BLaER1 treated with 17β-estradiol and CSF1 and Interleukin-3, amounts not matched to agents 10 nM and 100 nM (cell line): ENCODE measurements around the gene PAN2.

Experiments
- H3K27ac ChIP-seq, 11 experiments: shearing (Covaris generic); formaldehyde crosslinking; 2 replicates each; pipeline ENCODE4 v1.8.1; 2022
- H3K27me3 ChIP-seq, 11 experiments: shearing (Covaris generic); formaldehyde crosslinking; 2 replicates each; pipeline ENCODE4 v1.8.1; 2022
- H3K36me3 ChIP-seq, 11 experiments: shearing (Covaris generic); formaldehyde crosslinking; 2 replicates each; pipeline ENCODE4 v1.8.1; 2022
- H3K4me1 ChIP-seq, 10 experiments: shearing (Covaris generic); formaldehyde crosslinking; 2 replicates each; pipeline ENCODE4 v1.8.1; 2022
- H3K4me2 ChIP-seq, 11 experiments: shearing (Covaris generic); formaldehyde crosslinking; 2 replicates each; pipeline ENCODE4 v1.8.1; 2022
- H3K4me3 ChIP-seq, 10 experiments: shearing (Covaris generic); formaldehyde crosslinking; 2 replicates each; pipeline ENCODE4 v1.8.1; 2022
- H3K9ac ChIP-seq, 11 experiments: shearing (Covaris generic); formaldehyde crosslinking; 2 replicates each; pipeline ENCODE4 v1.8.1; 2022
- H3K9me3 ChIP-seq, 11 experiments: shearing (Covaris generic); formaldehyde crosslinking; replicated peaks in 1 of 11; 2 replicates each; pipeline ENCODE4 v1.8.1; 2022
- H4K20me1 ChIP-seq, 11 experiments: shearing (Covaris generic); formaldehyde crosslinking; 2 replicates each; pipeline ENCODE4 v1.8.1; 2022
- Cebpa-rat ChIP-seq, 11 experiments: shearing (Covaris generic); IDR thresholded peaks; 2 replicates each; pipeline ENCODE4 v1.8.1; 2022

PAN2 gene

DNA sequence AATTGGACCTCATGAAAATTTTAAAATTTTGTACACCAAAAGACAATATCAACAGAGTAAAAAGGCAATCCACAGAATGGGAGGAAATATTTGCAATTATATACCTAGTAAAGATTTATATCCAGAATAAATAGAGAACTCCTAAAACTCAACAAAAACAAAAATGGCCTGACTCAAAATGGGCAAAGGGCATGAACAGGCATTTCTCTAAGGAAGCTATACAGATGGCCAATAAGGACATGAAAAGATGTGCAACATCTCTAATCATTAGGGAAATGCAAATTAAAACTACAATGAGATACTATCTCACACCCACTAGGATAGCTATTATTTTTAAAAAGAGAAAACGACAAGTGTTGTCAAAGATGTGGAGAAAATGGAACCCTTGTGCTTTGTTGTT, 39.7 kb upstream of the PAN2 start:
- no peak for TF ChIP-seq Cebpa-rat (IDR thresholded peaks at IDR 0.05)
- Histone ChIP-seq H3K27ac (no peak overlapping the region), H4K20me1 (no peaks in the 10 kb centered on the region), H3K4me1 (peaks cover 27 to 42% (median 34%) of the 10 kb centered on the region in 10 experiments), H3K4me3 (no peak overlapping the region), H3K4me2 (no peak overlapping the region), H3K9me3 (peaks cover 13 to 23% (median 19%) of the 10 kb centered on the region in 11 experiments; a peak in 20 of 22 replicates), H3K36me3 (no peaks in the 10 kb centered on the region), H3K9ac (no peak overlapping the region), H3K27me3 (no peaks in the 10 kb centered on the region)

DNA sequence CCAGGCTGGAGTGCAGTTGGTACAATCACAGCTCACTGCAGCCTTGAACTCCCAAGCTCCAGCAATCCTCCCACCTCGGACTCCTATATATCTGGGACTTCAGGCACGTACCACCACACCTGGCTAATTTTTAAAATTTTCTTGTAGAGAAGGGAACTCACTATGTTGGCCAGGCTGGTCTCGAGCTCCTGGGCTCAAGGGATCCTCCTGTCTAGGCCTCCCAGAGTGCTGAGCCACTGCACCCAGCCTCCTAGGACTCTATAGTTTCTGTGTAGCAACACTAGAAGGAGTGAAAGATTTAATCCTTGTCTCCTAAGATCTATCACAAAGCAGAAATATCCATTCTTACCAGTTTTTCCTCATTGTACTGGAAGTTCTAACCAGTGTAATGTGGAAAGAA, 33.1 kb upstream of the PAN2 start:
- peaks cover 0 to 3% (median 0%) of the 10 kb centered on the region in 11 experiments; a peak in 6 of 22 replicates for H3K9me3 ChIP-seq
- no peak overlapping the region for H3K4me3 ChIP-seq
- peak overlapping the region in 7 of 11 experiments; percentile 4 to 59 (median 24); a peak in 10 of 22 replicates for H3K4me2 ChIP-seq
- peaks cover 0 to 21% (median 8%) of the 10 kb centered on the region in 10 experiments; a peak in 12 of 20 replicates for H3K4me1 ChIP-seq
- 0 out of 22 replicates have a peak overlapping the region, but pooled peaks of 1 of the 11 experiments have one; percentile 29 for H3K9ac ChIP-seq
- H4K20me1 ChIP-seq = no peaks in the 10 kb centered on the region
- TF ChIP-seq Cebpa-rat (IDR thresholded peaks at IDR 0.05) = no peak
- no peaks in the 10 kb centered on the region for H3K27me3 ChIP-seq
- H3K27ac ChIP-seq = no peak overlapping the region
- H3K36me3 ChIP-seq = no peaks in the 10 kb centered on the region

DNA sequence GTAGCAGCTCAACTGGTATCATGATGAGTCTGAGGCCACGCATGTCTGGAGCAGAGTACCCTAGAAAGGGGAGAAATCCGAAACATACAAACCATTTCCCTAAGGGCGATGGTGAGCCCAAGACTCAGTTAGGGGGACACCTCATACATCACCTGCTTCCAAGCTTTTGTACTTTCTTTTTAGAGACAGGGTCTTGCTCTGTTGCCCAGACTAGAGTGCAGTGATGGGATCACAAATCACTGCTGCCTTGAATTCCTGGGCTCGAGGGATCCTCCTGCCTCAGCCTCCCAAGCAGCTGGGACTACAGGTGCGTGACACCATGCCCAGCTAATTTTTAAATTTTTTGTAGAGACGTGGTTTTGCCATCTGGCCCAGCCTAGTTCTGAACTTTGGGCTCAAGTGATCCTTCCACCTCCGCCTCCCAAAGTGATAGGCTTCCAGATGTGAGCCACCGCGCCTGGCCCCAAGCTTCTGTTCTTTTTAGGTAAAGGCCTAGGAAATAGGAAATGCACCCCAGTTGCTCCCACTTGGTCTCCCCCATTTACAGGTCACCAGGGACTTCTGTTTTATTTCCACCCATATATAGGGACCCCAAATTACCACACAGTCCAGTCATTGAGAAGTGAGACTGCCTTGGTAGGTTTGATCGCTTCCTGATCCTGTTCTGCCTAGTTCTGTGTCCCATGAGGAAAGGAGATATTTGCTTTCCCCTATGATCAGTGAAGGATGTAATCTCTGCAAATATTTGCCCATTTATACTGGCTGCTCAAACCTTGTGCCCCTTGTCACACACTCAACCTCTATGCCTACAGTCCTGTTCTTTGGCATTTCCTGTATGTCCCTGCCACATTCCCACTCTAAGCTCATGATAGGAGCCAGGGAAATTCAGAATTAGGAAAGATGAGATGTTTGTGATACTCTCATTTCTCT, 28.6 kb upstream of the PAN2 start, which contains the start of gene APOF:
TSS of gene APOF (minus strand) at position 728 of the 930 bp plus-strand sequence. CDS start at position 616, 112 bp downstream.
- peaks cover 0 to 5% (median 0%) of the 10 kb centered on the region in 11 experiments; a peak in 2 of 22 replicates for H3K36me3 ChIP-seq
- no peaks in the 10 kb centered on the region for H3K9me3 ChIP-seq
- H3K4me3 ChIP-seq = no peak within 1 kb of the TSS
- no peak for TF ChIP-seq Cebpa-rat (IDR thresholded peaks at IDR 0.05)
- peak within 1 kb of the TSS in 6 of 11 experiments; percentile 1 to 91 (median 30); a peak in 8 of 22 replicates for H3K4me2 ChIP-seq
- H3K9ac ChIP-seq = no peak within 1 kb of the TSS
- no peak within 1 kb of the TSS; a peak in 1 of 22 replicates for H3K27ac ChIP-seq
- H4K20me1 ChIP-seq = peaks cover 0 to 14% (median 0%) of the 10 kb centered on the region in 11 experiments; a peak in 2 of 22 replicates
- peaks cover 22 to 48% (median 33%) of the 10 kb centered on the region in 10 experiments for H3K4me1 ChIP-seq
- no peaks in the 10 kb centered on the region for H3K27me3 ChIP-seq

DNA sequence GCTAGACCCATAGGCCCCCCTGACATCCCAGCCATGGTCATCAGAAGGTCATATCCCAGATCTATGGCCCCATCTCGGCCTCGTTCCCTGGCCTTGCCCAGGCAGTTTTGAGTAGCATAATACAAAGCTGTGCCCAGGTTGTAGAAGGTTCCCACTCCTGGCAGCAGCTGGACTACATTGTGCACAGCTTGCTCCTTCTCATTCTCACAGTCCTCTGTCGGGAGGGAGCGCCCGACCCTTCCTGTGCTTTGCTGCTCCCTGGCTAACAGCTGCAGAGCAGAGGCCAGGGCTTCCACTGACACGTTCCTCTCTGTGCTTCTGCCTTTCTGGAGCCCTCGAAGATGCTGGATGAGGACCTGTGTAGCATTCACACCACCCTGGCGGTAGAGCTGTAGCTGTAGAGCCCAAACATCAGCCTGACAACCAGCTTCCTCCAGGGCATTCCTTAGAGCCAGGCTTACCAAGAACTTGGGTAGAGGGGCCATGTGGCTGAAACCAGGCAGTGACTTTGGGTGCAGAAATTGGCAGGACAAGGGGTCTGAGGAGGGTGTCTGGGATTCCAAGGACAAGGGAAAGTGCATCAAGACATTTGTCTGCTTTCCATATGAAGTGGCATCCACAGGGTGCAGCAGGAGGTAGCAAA, 27.8 kb upstream of the PAN2 start:
- Histone ChIP-seq H3K4me2 (peak overlapping the region in 9 of 11 experiments; percentile 1 to 91 (median 83); a peak in 11 of 22 replicates), H4K20me1 (peaks cover 0 to 22% (median 0%) of the 10 kb centered on the region in 11 experiments; a peak in 2 of 22 replicates), H3K4me3 (no peak overlapping the region), H3K9me3 (no peaks in the 10 kb centered on the region), H3K4me1 (peaks cover 26 to 44% (median 31%) of the 10 kb centered on the region in 10 experiments), H3K9ac (no peak overlapping the region; a peak in 2 of 22 replicates), H3K36me3 (peaks cover 0 to 13% (median under 1%) of the 10 kb centered on the region in 11 experiments; a peak in 9 of 22 replicates), H3K27ac (peak overlapping the region in 2 of 11 experiments; percentile 84 to 93; a peak in 4 of 22 replicates), H3K27me3 (no peaks in the 10 kb centered on the region)
- TF ChIP-seq Cebpa-rat (IDR thresholded peaks at IDR 0.05) = no peak

DNA sequence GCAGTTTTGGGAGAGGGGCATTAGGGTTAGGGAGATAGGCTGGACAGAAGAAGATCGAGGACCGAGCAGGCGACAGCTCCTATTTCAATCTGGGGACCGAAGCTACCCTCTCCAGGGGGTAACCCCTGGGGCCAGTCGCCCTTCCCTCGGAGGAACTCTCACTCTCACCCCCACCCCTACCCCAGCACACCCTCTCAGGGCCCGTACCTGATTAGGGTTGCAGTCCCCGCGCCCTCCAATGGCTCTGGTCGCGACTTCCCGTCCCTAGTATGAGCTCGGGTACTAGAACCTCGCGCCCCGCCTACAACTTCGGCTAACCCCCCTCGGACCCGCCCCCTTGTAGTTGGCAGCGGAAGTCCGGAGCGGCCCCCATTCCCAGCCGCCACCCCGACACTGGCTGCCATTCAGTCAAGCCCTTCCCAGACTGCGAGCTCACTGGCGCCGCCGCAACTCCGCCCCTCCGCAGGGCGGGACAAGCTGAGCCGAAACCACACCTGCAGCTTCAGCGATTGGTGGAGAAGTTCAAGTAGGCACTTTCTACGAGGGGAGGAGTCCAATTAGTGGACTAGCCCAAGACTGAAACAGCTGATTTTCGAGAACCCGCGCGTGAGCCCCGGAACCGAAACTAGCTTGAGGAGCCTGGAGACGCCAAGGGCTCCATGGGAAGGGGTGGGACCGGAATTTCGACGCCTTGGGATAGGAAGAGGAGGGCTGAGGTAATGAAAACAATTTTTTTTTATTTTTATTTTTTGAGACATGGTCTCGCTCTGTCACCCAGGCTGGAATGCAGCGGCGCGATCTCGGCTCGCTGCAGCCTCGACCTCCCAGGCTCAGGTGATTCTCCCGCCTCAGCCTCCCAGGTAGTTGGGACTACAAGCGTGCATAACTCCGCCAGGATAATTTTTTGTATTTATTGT, 26.3 kb upstream of the PAN2 start, which contains the start of gene STAT2:
TSS of gene STAT2 (minus strand) at position 257 of the 917 bp plus-strand sequence. CDS start 3,536 bp downstream, outside the sequence.
- peaks cover 13 to 28% (median 16%) of the 10 kb centered on the region in 11 experiments for H3K36me3 ChIP-seq
- TF ChIP-seq Cebpa-rat (IDR thresholded peaks at IDR 0.05) = no peak

DNA sequence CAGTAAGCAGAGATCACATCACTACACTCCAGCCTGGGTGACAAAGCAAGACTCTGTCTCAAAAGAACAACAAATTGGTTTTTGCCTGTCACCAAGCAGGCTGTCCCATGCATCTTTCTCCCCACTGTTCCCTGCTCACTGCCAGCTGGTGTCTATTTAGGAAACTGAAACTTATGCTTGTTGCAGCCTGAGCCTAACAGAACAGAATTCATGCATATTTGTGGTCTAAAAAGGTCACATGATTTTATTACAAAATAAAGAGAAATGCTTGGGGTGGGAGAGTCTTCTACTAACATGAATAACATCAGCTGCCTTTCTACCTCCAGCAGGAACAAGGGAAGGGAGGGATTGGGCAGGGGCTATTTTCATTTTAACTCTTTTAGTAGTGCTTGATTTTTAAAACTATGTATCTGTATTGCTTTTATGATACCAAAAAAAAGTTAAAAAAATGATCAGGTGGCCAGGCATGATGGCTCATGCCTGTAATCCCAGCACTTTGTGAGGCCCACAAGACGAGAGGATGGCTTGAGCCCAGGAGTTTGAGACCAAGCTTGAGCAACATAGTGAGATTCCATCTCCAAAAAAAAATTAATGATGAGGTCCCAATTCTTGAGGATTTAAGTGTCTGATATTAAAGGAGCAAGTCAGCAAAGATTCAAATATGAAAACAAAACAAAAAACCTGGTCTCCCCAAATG, 25.2 kb upstream of the PAN2 start:
- Histone ChIP-seq H3K4me3 (peak overlapping the region; percentile 80 to 92 (median 84)), H3K9ac (peak overlapping the region; percentile 85 to 92 (median 87)), H3K36me3 (peaks cover 24 to 39% (median 27%) of the 10 kb centered on the region in 11 experiments), H3K27me3 (no peaks in the 10 kb centered on the region), H3K9me3 (no peaks in the 10 kb centered on the region), H3K27ac (peak overlapping the region; percentile 72 to 87 (median 82); a peak in 21 of 22 replicates), H4K20me1 (peaks cover 0 to 43% (median 0%) of the 10 kb centered on the region in 11 experiments; a peak in 2 of 22 replicates), H3K4me2 (peak overlapping the region; percentile 84 to 99 (median 89)), H3K4me1 (peaks cover 23 to 37% (median 29%) of the 10 kb centered on the region in 10 experiments)
- TF ChIP-seq Cebpa-rat (IDR thresholded peaks at IDR 0.05) = no peak

More for the DNA sequence above, 26.3 kb upstream of the PAN2 start, which contains the start of gene STAT2:
- peak within 1 kb of the TSS; percentile 80 to 92 (median 84) for H3K4me3 ChIP-seq
- H3K9me3 ChIP-seq = no peaks in the 10 kb centered on the region
- peak within 1 kb of the TSS; percentile 72 to 93 (median 84) for H3K27ac ChIP-seq
- peak within 1 kb of the TSS; percentile 84 to 99 (median 89) for H3K4me2 ChIP-seq
- peak within 1 kb of the TSS; percentile 85 to 92 (median 87) for H3K9ac ChIP-seq
- H4K20me1 ChIP-seq = peaks cover 0 to 34% (median 0%) of the 10 kb centered on the region in 11 experiments; a peak in 2 of 22 replicates
- H3K4me1 ChIP-seq = peaks cover 23 to 37% (median 29%) of the 10 kb centered on the region in 10 experiments
- H3K27me3 ChIP-seq = no peaks in the 10 kb centered on the region

- H3K9me3 ChIP-seq = no peaks in the 10 kb centered on the region
- H3K4me1 ChIP-seq = no peaks in the 10 kb centered on the region
- H3K4me2 ChIP-seq = no peak overlapping the region
- H4K20me1 ChIP-seq = peaks cover 0 to 18% (median 0%) of the 10 kb centered on the region in 11 experiments; a peak in 3 of 22 replicates
- no peaks in the 10 kb centered on the region for H3K27me3 ChIP-seq
- no peak for TF ChIP-seq Cebpa-rat (IDR thresholded peaks at IDR 0.05)
- no peak overlapping the region for H3K27ac ChIP-seq
- H3K36me3 ChIP-seq = peaks cover 90 to 99% (median 95%) of the 10 kb centered on the region in 11 experiments
- H3K4me3 ChIP-seq = no peak overlapping the region
- H3K9ac ChIP-seq = no peak overlapping the region; a peak in 1 of 22 replicates
These were observed 17.5 kb upstream of the PAN2 start for GRCh38 chr12:56351325-56351724.
